GM20000 (cell line): ENCODE data around the gene COMP.

Experiments
- DNase-seq: peaks from one replicate; pipeline ENCODE4 v3.0.0; 2012; ENCODE audit warnings: low spot score
- CTCF ChIP-seq: IDR thresholded peaks from 2 replicates; pipeline ENCODE4 v1.5.1; 2012; ENCODE audit warnings: mild to moderate bottlenecking, control low read depth; ENCODE audit errors: extremely low read depth, missing control alignments

The COMP gene

GRCh38 chr19:18800636-18801035 lies 9.5 kb upstream of the COMP start:
- TF ChIP-seq CTCF, result no peak

DNA sequence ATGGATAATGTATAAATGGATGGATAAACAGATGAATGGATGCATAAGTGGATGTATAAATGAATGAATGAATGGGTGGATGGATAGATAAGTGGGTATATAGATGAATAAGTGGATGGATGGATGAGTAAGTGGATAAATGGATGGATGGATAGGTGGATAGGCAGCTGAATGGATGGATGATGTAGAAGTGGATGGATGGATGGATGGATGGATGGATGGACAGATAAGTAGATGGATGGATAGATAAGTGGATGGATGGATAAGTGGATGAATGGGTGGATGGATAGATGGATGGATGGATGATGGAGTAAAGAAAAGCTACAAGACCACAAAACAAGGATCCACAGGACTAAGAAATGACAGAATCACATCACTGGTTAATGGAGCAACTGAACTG lies 9.0 kb upstream of the COMP start:
- DNase-seq, result no peak
- no peak for TF ChIP-seq CTCF

More at GRCh38 chr19:18800636-18801035, 9.5 kb upstream of the COMP start:
- no peak for DNase-seq

GRCh38 chr19:18799389-18799970 lies 8.4 kb upstream of the COMP start:
- TF ChIP-seq CTCF, result no peak
- DNase-seq, result no peak

GRCh38 chr19:18798384-18799352 lies 7.6 kb upstream of the COMP start:
- no peak for TF ChIP-seq CTCF
- no peak for DNase-seq

DNA sequence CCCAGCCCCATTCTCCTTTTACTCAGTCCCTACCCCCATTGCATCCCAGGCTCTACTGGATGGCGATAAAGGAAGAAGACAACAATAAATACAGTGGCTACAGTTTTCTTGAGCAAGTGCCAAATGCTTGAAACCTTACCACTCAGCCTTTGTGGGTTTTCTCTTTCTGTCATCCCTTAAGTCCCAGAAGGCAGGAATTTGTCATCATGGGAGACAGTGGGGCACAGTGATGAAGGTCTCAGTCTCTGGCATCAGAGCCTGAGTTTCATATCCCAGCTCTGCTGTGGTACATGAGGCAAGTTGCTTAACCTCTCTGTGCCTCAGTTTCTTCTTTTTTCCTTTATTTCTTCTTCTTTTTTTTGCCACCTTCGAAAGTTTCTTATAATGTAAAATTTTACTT lies 5.1 kb upstream of the COMP start:
- no peak for DNase-seq
- no peak for TF ChIP-seq CTCF

- TF ChIP-seq CTCF, result no peak
- no peak for DNase-seq
Measured at GRCh38 chr19:18795540-18795939, 4.4 kb upstream of the COMP start.

GRCh38 chr19:18794692-18795091 lies 3.6 kb upstream of the COMP start:
- no peak for DNase-seq

More at GRCh38 chr19:18794692-18795091, 3.6 kb upstream of the COMP start:
- no peak for TF ChIP-seq CTCF
